ENCODE data around the gene JAZF1. TPM values are rescaled to one million over a fixed set of nuclear protein-coding genes. Genes with fewer than 3 reads are reported as not detected.

The JAZF1 gene
- total and polyA plus RNA-seq, 3 experiments from 2014 or later: 3.2 to 5.1 (median 4.9) TPM

DNA sequence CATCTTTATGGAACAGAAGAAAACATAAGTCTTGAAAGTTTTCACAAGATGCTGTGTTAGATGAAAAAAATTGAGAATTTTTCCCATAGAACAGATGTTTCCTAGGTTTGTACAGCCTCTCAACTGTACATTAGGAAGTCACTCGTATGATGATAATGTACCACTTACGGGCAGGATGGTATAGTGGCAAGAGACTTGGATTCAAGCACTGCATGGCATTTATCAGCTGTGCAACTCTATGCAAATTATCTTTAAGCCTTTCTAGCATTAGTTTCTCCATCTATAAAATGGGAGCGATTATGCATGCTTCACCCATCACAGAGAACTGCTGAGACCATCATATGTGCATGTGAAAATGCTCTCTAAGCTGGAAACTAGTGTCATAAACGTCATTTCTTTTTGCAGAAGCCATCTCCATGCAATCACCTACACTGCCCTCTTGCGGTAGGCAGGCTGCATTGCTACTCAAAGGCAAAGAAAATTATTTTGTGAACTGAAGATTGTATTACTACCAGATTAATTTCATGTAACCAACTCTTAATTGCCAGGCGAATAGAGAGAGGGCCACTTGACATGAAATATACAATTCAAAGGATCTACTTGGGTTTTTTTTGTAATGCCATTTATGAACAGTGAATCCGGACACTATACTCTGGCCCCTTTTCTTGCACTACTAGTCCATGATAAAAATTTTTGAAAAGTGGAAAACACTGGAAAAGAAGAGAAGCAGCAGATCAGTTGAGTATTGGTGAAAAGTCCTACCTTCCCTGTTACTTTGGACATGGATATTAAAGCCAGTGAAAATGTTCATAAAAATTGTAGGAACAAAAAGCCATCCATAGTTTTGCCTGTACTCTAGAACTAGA lies 102.3 kb downstream of the JAZF1 start:
- no peaks in the 10 kb centered on the region for H3K4me1 ChIP-seq (ENCODE audit: insufficient read depth, low read length)
- H3K4me3 ChIP-seq (ENCODE audit: low read length): no peak overlapping the region
- H3K4me1 Mint-ChIP-seq: peaks cover 6 to 12% (median 8%) of the 10 kb centered on the region in 3 donors
- ChIA-PET POLR2A (no interaction called here), CTCF (interaction anchor here (0.7 to 2.0 kb wide), 12 partner anchors 9 to 883 kb away, joined by 3 to 7 read pairs (median 5); no protein-coding TSS in a partner anchor)
- no peaks in the 10 kb centered on the region for H3K9me3 Mint-ChIP-seq
- no peak overlapping the region for H3K4me3 Mint-ChIP-seq
- no peaks in the 10 kb centered on the region for H3K27me3 ChIP-seq (ENCODE audit: insufficient read depth, low read length, poor library complexity, severe bottlenecking)
- peaks cover 0 to 2% (median 0%) of the 10 kb centered on the region in 3 donors for H3K36me3 Mint-ChIP-seq
- DNase-seq: peak; percentile 12 to 57 (median 22)
- no peak overlapping the region for H3K27ac Mint-ChIP-seq
- no peaks in the 10 kb centered on the region for H3K27me3 Mint-ChIP-seq
- no peaks in the 10 kb centered on the region for H3K9me3 ChIP-seq (ENCODE audit: low read length)
- H3K27ac ChIP-seq (ENCODE audit: low read depth, low read length): no peak overlapping the region
- H3K36me3 ChIP-seq (ENCODE audit: insufficient read depth, low read length): no peaks in the 10 kb centered on the region

DNA sequence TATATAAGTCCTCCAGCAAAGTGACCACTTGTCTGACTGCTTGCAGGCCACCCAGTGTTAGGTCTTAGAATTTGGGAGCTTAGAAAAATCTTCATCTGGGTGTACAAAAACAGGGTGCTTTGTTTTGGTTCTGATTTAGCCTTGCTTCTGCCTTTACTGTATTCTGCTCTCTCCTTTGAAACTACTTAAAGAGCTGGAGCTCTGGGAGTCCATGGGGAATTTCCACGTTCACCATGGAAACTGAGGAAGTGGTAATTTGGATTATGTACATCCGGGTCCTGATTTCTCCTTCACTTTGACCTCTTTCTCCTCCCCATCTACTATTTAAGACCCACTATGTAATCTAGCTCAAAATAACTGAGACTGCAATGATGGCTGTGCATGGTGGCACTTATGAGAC lies 103.0 kb downstream of the JAZF1 start:
- H3K4me3 ChIP-seq (ENCODE audit: low read length): no peak overlapping the region
- Mint-ChIP-seq H3K4me3 (no peak overlapping the region), H3K36me3 (peaks cover 0 to 2% (median 0%) of the 10 kb centered on the region in 3 donors), H3K27ac (no peak overlapping the region), H3K9me3 (no peaks in the 10 kb centered on the region), H3K4me1 (peaks cover 8 to 18% (median 15%) of the 10 kb centered on the region in 3 donors), H3K27me3 (no peaks in the 10 kb centered on the region)
- no peak for DNase-seq
- H3K27me3 ChIP-seq (ENCODE audit: insufficient read depth, low read length, poor library complexity, severe bottlenecking): no peaks in the 10 kb centered on the region
- ChIA-PET POLR2A (no interaction called here), CTCF (interaction anchor here (0.7 to 1.8 kb wide), 10 partner anchors 9 to 882 kb away, joined by 3 to 7 read pairs (median 5); no protein-coding TSS in a partner anchor)
- no peaks in the 10 kb centered on the region for H3K4me1 ChIP-seq (ENCODE audit: insufficient read depth, low read length)
- H3K27ac ChIP-seq (ENCODE audit: low read depth, low read length): no peak overlapping the region
- H3K9me3 ChIP-seq (ENCODE audit: low read length): no peaks in the 10 kb centered on the region
- H3K36me3 ChIP-seq (ENCODE audit: insufficient read depth, low read length): no peaks in the 10 kb centered on the region

DNA sequence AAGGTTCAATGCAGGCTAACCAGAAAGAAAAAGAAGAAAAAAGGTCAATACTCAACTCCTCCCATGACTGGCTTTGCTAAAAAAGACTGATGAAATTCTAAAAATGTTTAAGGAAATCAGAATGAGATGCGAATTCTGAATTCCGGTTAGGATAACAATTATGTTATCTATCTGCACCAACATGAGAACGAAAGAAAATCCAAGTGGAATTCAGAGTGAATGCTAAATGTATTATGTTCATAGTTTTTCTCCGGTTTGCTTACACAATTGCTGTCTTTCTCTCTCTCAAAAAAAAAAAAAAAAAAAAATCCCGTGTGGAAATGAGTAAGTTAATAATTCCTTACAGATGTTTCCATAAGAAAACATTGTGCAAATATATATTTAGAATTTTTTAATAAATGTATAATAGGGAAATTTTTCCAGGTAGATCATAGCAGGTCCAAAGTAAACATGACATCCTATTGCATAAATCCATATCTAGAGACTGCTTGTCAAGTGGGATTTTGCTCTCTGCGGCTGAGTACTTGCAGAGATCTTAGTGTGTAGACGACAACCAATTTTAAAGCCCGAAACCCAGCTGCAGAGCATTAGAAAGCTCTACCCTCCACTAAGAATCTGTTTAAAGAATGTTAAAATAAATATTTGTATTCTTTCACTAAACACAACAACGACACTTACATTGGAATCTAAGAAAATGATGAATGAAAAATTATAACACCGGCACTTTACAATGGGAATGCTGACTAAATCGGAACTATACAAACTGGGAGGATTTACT lies 104.0 kb downstream of the JAZF1 start:
- H3K4me1 ChIP-seq (ENCODE audit: insufficient read depth, low read length): no peaks in the 10 kb centered on the region
- CTCF ChIA-PET: interaction anchor here (0.9 to 1.8 kb wide), 5 partner anchors 14 to 881 kb away, joined by 3 to 7 read pairs (median 5); no protein-coding TSS in a partner anchor
- DNase-seq: no peak
- no peak overlapping the region for H3K27ac ChIP-seq (ENCODE audit: low read depth, low read length)
- H3K9me3 ChIP-seq (ENCODE audit: low read length): no peaks in the 10 kb centered on the region
- POLR2A ChIA-PET: no interaction called here
- H3K36me3 Mint-ChIP-seq: peaks cover 0 to 2% (median 0%) of the 10 kb centered on the region in 3 donors
- peaks cover 8 to 18% (median 15%) of the 10 kb centered on the region in 3 donors for H3K4me1 Mint-ChIP-seq
- no peaks in the 10 kb centered on the region for H3K36me3 ChIP-seq (ENCODE audit: insufficient read depth, low read length)
- no peak overlapping the region for H3K27ac Mint-ChIP-seq
- H3K9me3 Mint-ChIP-seq: no peaks in the 10 kb centered on the region
- H3K27me3 Mint-ChIP-seq: no peaks in the 10 kb centered on the region
- no peak overlapping the region for H3K4me3 ChIP-seq (ENCODE audit: low read length)
- no peak overlapping the region for H3K4me3 Mint-ChIP-seq
- no peaks in the 10 kb centered on the region for H3K27me3 ChIP-seq (ENCODE audit: insufficient read depth, low read length, poor library complexity, severe bottlenecking)

DNA sequence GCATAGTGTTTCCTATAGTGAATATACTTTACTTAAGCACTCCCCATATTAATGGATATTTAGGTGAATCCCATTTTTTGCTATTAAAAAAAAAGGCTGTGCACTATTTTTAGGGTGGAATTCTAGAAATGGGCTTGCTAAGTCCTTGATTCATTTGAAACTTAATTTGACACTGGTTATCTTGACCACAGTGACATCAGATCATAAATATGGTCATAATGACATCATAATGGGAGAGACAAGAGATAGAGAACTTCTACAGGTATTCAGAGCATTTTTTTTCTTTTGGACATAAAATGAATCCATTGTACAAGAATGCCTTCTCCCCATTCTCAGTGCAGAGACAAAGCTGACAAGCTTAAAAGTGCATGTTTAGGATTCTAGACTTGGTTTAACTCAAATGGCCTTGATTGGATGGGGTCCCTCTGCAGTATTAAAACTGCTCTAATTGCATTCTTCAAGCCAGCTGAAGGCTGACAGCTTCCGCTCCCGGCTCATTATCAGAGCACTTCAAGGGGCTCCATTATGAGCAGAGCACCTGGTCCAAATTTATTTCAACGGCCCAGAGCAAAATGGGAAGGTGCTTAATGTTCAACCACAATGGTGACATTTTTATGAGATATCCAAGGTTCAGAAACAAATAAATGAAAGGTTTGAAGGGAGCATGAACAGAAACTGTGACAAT lies 104.8 kb downstream of the JAZF1 start:
- no peak overlapping the region for H3K4me3 ChIP-seq (ENCODE audit: low read length)
- no peak for DNase-seq
- ChIA-PET POLR2A (no interaction called here), CTCF (no interaction called here)
- H3K4me1 ChIP-seq (ENCODE audit: insufficient read depth, low read length): no peaks in the 10 kb centered on the region
- H3K27me3 ChIP-seq (ENCODE audit: insufficient read depth, low read length, poor library complexity, severe bottlenecking): no peaks in the 10 kb centered on the region
- H3K9me3 Mint-ChIP-seq: no peaks in the 10 kb centered on the region
- peaks cover 8 to 18% (median 15%) of the 10 kb centered on the region in 3 donors for H3K4me1 Mint-ChIP-seq
- H3K36me3 ChIP-seq (ENCODE audit: insufficient read depth, low read length): no peaks in the 10 kb centered on the region
- H3K27me3 Mint-ChIP-seq: no peaks in the 10 kb centered on the region
- H3K9me3 ChIP-seq (ENCODE audit: low read length): no peaks in the 10 kb centered on the region
- H3K36me3 Mint-ChIP-seq: peaks cover 0 to 2% (median 0%) of the 10 kb centered on the region in 3 donors
- H3K4me3 Mint-ChIP-seq: no peak overlapping the region
- H3K27ac Mint-ChIP-seq: no peak overlapping the region
- H3K27ac ChIP-seq (ENCODE audit: low read depth, low read length): no peak overlapping the region

DNA sequence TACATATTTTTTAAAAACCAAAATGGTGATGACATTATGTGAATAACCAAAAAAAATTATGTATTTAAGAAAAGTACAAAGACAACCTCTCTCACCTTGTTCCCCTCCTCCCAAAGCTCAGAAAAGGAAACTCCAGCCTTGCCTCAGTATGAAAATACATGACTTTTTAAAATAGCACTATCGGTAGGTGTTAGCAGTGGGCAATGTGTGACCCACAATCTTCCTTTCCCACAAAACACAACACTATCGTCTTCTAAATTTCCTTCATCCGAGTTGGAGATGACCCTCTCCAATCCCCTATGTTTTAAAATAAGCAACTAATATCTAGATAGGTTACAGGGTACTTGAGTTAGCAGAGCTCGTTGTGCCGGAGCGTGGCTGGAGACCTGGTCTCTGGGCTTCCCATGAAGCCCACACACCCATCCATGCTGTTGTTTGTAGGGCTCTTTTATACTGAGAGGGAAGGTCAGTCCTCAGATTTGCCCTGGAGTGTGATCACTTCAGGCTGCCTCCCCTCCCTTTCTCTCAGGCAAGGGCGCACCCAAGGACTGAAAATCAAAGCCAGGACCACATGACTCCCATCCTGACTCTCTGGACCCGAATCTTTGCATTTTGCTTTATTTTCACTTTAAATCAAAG lies 107.6 kb downstream of the JAZF1 start:
- Histone ChIP-seq H3K4me3 (ENCODE audit: low read length) (no peak overlapping the region), H3K4me1 (ENCODE audit: insufficient read depth, low read length) (no peaks in the 10 kb centered on the region), H3K27ac (ENCODE audit: low read depth, low read length) (no peak overlapping the region), H3K27me3 (ENCODE audit: insufficient read depth, low read length, poor library complexity, severe bottlenecking) (no peaks in the 10 kb centered on the region), H3K36me3 (ENCODE audit: insufficient read depth, low read length) (no peaks in the 10 kb centered on the region), H3K9me3 (ENCODE audit: low read length) (no peaks in the 10 kb centered on the region)
- ChIA-PET POLR2A (no interaction called here), CTCF (no interaction called here)
- Mint-ChIP-seq H3K4me3 (peak overlapping the region in 1 of 7 donors; percentile 44), H3K4me1 (peaks cover 6 to 16% (median 16%) of the 10 kb centered on the region in 3 donors), H3K9me3 (no peaks in the 10 kb centered on the region), H3K27ac (peak overlapping the region in 3 of 8 donors; percentile 31 to 77 (median 49)), H3K27me3 (peaks cover 0 to 4% of the 10 kb centered on the region in 2 donors), H3K36me3 (peaks cover 0 to 5% (median 0%) of the 10 kb centered on the region in 3 donors)
- DNase-seq: no peak

DNA sequence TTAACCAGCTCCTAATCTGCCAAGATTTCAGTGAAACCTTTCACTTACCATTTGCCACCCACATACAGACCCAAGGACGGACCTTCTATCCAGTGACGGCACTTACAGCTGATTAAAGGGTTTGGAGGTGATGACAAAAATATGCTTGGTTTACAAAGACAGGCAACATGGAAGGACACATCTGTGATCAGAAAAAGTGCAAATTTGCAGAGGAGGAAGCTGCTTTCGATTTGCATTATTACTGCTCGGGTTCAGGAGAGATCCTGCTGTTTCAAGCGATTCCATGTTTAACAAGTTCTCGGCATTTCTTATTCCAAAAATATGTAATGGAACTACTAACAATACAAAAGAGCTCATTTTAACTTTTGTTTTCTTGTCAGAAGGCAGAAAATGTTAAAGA lies 109.0 kb downstream of the JAZF1 start:
- H3K9me3 ChIP-seq (ENCODE audit: low read length): no peaks in the 10 kb centered on the region
- H3K4me1 ChIP-seq (ENCODE audit: insufficient read depth, low read length): no peaks in the 10 kb centered on the region
- ChIA-PET CTCF (interaction anchor here (1.0 to 1.3 kb wide), 3 partner anchors 9 to 25 kb away, joined by 3 to 4 read pairs (median 3); no protein-coding TSS in a partner anchor), POLR2A (no interaction called here)
- Mint-ChIP-seq H3K36me3 (peaks cover 0 to 5% (median 0%) of the 10 kb centered on the region in 3 donors), H3K4me1 (peaks cover 6 to 16% (median 14%) of the 10 kb centered on the region in 3 donors), H3K27me3 (peaks cover 0 to 4% of the 10 kb centered on the region in 2 donors), H3K9me3 (no peaks in the 10 kb centered on the region), H3K4me3 (no peak overlapping the region), H3K27ac (no peak overlapping the region)
- H3K4me3 ChIP-seq (ENCODE audit: low read length): no peak overlapping the region
- H3K27ac ChIP-seq (ENCODE audit: low read depth, low read length): no peak overlapping the region
- no peaks in the 10 kb centered on the region for H3K27me3 ChIP-seq (ENCODE audit: insufficient read depth, low read length, poor library complexity, severe bottlenecking)
- DNase-seq: no peak
- H3K36me3 ChIP-seq (ENCODE audit: insufficient read depth, low read length): no peaks in the 10 kb centered on the region

DNA sequence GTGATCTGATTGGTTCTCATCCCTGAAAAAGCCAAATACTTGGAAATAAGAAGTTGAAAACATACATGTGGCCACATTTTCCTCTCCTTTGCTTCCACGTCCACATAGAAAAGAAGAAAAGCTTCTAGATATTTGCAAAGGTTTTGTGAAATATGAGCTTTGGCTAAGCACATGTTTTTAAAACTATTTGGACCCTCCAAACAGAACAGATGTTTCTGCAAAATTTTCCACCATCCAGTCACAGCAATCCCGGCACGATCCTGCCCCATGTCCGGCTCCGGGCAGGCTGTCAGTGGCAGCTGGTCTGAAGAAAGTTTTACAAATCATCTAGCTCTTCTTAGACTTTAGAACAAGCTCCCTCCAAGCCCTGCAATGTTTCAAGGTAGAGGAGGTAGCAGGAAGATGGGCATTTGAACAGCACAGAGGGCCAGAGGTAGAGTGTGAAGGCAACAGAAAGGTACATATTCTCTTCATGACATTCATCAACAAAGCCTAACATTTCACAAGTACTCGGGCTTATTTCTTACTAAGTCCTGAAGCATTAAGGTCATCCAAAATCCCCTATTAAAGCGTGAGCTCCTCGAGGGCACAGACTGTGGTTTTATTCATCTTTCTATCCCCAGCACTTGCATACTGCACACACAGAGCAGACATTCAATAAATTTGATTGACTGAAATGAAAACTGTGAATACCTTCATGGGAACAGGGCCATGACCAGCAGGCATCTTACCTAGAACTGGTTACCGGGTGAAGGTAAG lies 110.1 kb downstream of the JAZF1 start:
- Histone ChIP-seq H3K4me1 (ENCODE audit: insufficient read depth, low read length) (no peaks in the 10 kb centered on the region), H3K4me3 (ENCODE audit: low read length) (no peak overlapping the region), H3K9me3 (ENCODE audit: low read length) (no peaks in the 10 kb centered on the region), H3K27me3 (ENCODE audit: insufficient read depth, low read length, poor library complexity, severe bottlenecking) (no peaks in the 10 kb centered on the region), H3K36me3 (ENCODE audit: insufficient read depth, low read length) (no peaks in the 10 kb centered on the region), H3K27ac (ENCODE audit: low read depth, low read length) (no peak overlapping the region)
- no peak for DNase-seq
- Mint-ChIP-seq H3K4me3 (no peak overlapping the region), H3K9me3 (no peaks in the 10 kb centered on the region), H3K4me1 (peaks cover 6 to 16% (median 14%) of the 10 kb centered on the region in 3 donors), H3K27ac (no peak overlapping the region), H3K27me3 (peaks cover 0 to 4% of the 10 kb centered on the region in 2 donors), H3K36me3 (peaks cover 0 to 5% (median 0%) of the 10 kb centered on the region in 3 donors)
- ChIA-PET CTCF (interaction anchor here (1.2 kb wide), 1 partner anchor 26 kb away, joined by 4 read pairs; no protein-coding TSS in a partner anchor), POLR2A (no interaction called here)
